ENCODE results near the gene LATS2. TPM values are rescaled to one million over a fixed set of nuclear protein-coding genes. Genes with fewer than 3 reads are reported as not detected.
A peak's percentile ranks its signal among the peaks of the same experiment; 100 is the strongest.

The LATS2 gene
- total and polyA plus RNA-seq, 8 donors: 3.4 to 21.4 (median 7.7) TPM

DNA sequence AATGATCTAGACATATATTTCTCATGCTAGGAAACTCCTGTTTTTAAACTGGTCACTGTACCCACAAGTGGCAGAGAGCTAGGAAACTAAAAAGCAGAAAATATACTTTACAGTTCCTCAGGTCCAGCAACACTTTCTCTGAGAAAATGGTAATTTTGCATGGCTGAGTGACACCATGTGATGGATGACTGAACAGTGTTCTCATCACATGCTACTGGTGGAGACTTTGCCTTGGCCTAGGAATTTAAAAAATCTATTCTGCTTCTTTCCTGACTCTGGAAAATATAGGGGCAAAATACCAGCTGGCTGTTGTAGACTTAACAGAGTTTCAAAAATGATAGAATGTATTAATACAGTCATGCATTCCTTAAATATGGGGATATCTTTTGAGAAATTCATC lies 50.0 kb downstream of the LATS2 start:
- Histone ChIP-seq H3K27me3 (no peaks in the 10 kb centered on the region), H3K4me3 (no peak overlapping the region), H3K36me3 (peaks cover 0 to 4% (median 0%) of the 10 kb centered on the region in 4 donors), H3K4me1 (peaks cover 38 to 79% (median 52%) of the 10 kb centered on the region in 4 donors), H3K27ac (peak overlapping the region in 1 of 5 donors; percentile 56), H3K9me3 (no peaks in the 10 kb centered on the region)
- no peak for TF ChIP-seq EP300 (IDR thresholded peaks at IDR 0.05)
- TF ChIP-seq CTCF (IDR thresholded peaks at IDR 0.05): no peak
- TF ChIP-seq POLR2AphosphoS5 (IDR thresholded peaks at IDR 0.05): no peak
- TF ChIP-seq POLR2A (IDR thresholded peaks at IDR 0.05): no peak
- intact Hi-C loops (cut with DNase I; ENCODE audit: low total_unique reads): loop anchor here (10.0 kb wide), 1 partner anchor 53 kb away; the partner anchor contains the start of gene LATS2
- DNase-seq: no peak

- H3K4me1 ChIP-seq: peaks cover 31 to 79% (median 51%) of the 10 kb centered on the region in 4 donors
These were observed 50.8 kb downstream of the LATS2 start for GRCh38 chr13:21010621-21011020.

GRCh38 chr13:21009036-21009435 lies 52.4 kb downstream of the LATS2 start:
- no peak for DNase-seq
- TF ChIP-seq CTCF (IDR thresholded peaks at IDR 0.05) (no peak), EP300 (IDR thresholded peaks at IDR 0.05) (no peak), POLR2A (IDR thresholded peaks at IDR 0.05) (no peak), POLR2AphosphoS5 (IDR thresholded peaks at IDR 0.05) (no peak)
- peaks cover 18 to 72% (median 43%) of the 10 kb centered on the region in 4 donors for H3K4me1 ChIP-seq
- H3K27ac ChIP-seq: peak overlapping the region in 1 of 5 donors; percentile 56
- intact Hi-C loops (cut with DNase I; ENCODE audit: low total_unique reads): no loop called here
- no peak overlapping the region for H3K4me3 ChIP-seq
- no peaks in the 10 kb centered on the region for H3K9me3 ChIP-seq
- no peaks in the 10 kb centered on the region for H3K27me3 ChIP-seq
- WGBS, 5 donors: 72 to 89% (median 85%) methylated on average over 7 of the region's 7 CpGs
- peaks cover 0 to 4% (median 0%) of the 10 kb centered on the region in 4 donors for H3K36me3 ChIP-seq

More at GRCh38 chr13:21010621-21011020, 50.8 kb downstream of the LATS2 start:
- Histone ChIP-seq H3K4me3 (no peak overlapping the region), H3K36me3 (peaks cover 0 to 4% (median 0%) of the 10 kb centered on the region in 4 donors), H3K27me3 (no peaks in the 10 kb centered on the region), H3K9me3 (no peaks in the 10 kb centered on the region), H3K27ac (peak overlapping the region in 2 of 5 donors; percentile 44 to 56)
- DNase-seq: no peak
- intact Hi-C loops (cut with DNase I; ENCODE audit: low total_unique reads): loop anchor here (10.0 kb wide), 1 partner anchor 54 kb away; the partner anchor contains the start of gene LATS2
- WGBS, 5 donors: 63 to 80% (median 74%) methylated on average over 1 of the region's 1 CpG
- TF ChIP-seq POLR2AphosphoS5 (IDR thresholded peaks at IDR 0.05): no peak
- TF ChIP-seq EP300 (IDR thresholded peaks at IDR 0.05): no peak
- TF ChIP-seq POLR2A (IDR thresholded peaks at IDR 0.05): no peak
- TF ChIP-seq CTCF (IDR thresholded peaks at IDR 0.05): no peak

DNA sequence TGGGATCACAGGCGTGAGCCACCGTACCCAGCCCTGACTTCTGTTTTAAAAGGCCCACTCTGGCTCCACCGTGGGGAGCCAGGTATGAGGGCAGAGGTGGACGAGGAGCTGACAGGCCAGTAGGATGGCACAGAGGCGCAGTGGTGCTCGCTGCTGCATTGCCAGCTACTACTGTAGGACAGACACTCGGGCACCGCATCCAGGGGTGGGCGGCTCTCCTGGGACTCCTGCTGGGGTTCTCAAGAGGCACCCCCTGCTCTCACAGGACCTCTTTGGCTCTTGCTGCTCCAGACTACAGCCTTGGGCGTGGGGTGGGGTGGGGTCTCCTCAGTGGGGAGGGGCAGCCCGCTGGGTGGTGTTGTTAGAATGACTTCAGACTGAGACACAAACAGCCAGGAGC lies 53.4 kb downstream of the LATS2 start:
- TF ChIP-seq EP300 (IDR thresholded peaks at IDR 0.05) (no peak), CTCF (IDR thresholded peaks at IDR 0.05) (no peak), POLR2AphosphoS5 (IDR thresholded peaks at IDR 0.05) (no peak), POLR2A (IDR thresholded peaks at IDR 0.05) (no peak)
- no peak for DNase-seq
- Histone ChIP-seq H3K4me3 (no peak overlapping the region), H3K4me1 (peaks cover 8 to 68% (median 36%) of the 10 kb centered on the region in 4 donors), H3K27ac (no peak overlapping the region), H3K9me3 (no peaks in the 10 kb centered on the region), H3K36me3 (peaks cover 0 to 4% (median 0%) of the 10 kb centered on the region in 4 donors), H3K27me3 (no peaks in the 10 kb centered on the region)
- WGBS, 5 donors: 90 to 99% (median 95%) methylated on average over 11 of the region's 11 CpGs
- intact Hi-C loops (cut with DNase I; ENCODE audit: low total_unique reads): no loop called here
